HepG2 (cell line): ENCODE measurements around the gene COL18A1. TPM values are rescaled to one million over a fixed set of nuclear protein-coding genes. Genes with fewer than 3 reads are reported as not detected.

Experiments used
- ATAC-seq: fragments of 200-7000 bp; cut with Tn5 transposase; 3 replicates; pipeline ENCODE4 v1.9.1; 2020; ENCODE audit warnings: mild to moderate bottlenecking, moderate library complexity
- BruUV-seq: library from RNA; stranded (reverse); fragments of 400-500 nt; replicated peaks from 2 replicates; lab custom pipeline; 2021; lab: Mats Ljungman, UMichigan
- CTCF ChIA-PET: fragments of 300-600 bp; formaldehyde crosslinking; extraction: SDS; loops from one replicate; lab custom pipeline; 2021; ENCODE audit warnings: low total read pairs, inconsistent platforms, low intra/inter-chr PET ratio; lab: Yijun Ruan, JAX
- POLR2A ChIA-PET: fragments of 350-600 bp; sonication (Branson Sonifier 250); formaldehyde crosslinking; loops from one replicate; lab custom pipeline; 2020; ENCODE audit warnings: antibody characterized with exemption, inconsistent platforms; lab: Yijun Ruan, JAX
- DNase-seq: peaks from one replicate; pipeline ENCODE4 v3.0.0-alpha.2; 2015; ENCODE audit warnings: low spot score
- FAIRE-seq: peaks from 3 replicates; lab custom pipeline; 2011; peaks lifted over from hg19 to GRCh38; lab: Jason Lieb, UNC
- H2AFZ ChIP-seq: one replicate; pipeline ENCODE4 v1.6.1; 2011; ENCODE audit warnings: low read length, inconsistent platforms
- H3K27ac ChIP-seq: fragments of 300-600 bp; 3 replicates; pipeline ENCODE4 v1.8.0; 2011; ENCODE audit warnings: mixed run types, mild to moderate bottlenecking, mixed read lengths, low read length, inconsistent platforms; ENCODE audit not compliant: insufficient read depth; ENCODE audit errors: extremely low read length
- H3K27me3 ChIP-seq, 2 experiments: fragments of 200-600 bp in 1 of 2; 2 replicates in 1 of 2; 3 replicates in 1 of 2; pipeline versions ENCODE4 v1.6.0 to v1.8.0; 2011; ENCODE audit warnings: low read length in 2 of 2, mild to moderate bottlenecking in 2 of 2, moderate library complexity in 2 of 2, inconsistent platforms in 1 of 2; ENCODE audit not compliant: insufficient read depth in 2 of 2, control insufficient read depth in 1 of 2
- H3K36me3 ChIP-seq, 2 experiments: fragments of 200-600 bp in 1 of 2; replicated peaks in 1 of 2; 2 replicates in 1 of 2; 3 replicates in 1 of 2; pipeline versions ENCODE4 v1.5.1 to v1.8.0; 2011; ENCODE audit warnings: low read length in 2 of 2, inconsistent platforms in 1 of 2; ENCODE audit not compliant: insufficient read depth in 2 of 2, control insufficient read depth in 1 of 2
- H3K4me1 ChIP-seq: 2 replicates; pipeline ENCODE4 v1.5.1; 2012; ENCODE audit warnings: low read length, inconsistent platforms; ENCODE audit not compliant: insufficient read depth
- H3K4me2 ChIP-seq: 2 replicates; pipeline ENCODE4 v1.6.0; 2011; ENCODE audit warnings: low read depth, low read length, inconsistent platforms
- H3K4me3 ChIP-seq, 3 experiments: fragments of 200-600 bp in 1 of 3; sonication (generic), shearing (Covaris generic) in 1 of 3; replicated peaks in 1 of 3; 2 replicates each; pipeline ENCODE4 v1.5.1; 2011 to 2016; ENCODE audit warnings: low read length in 3 of 3, inconsistent platforms in 2 of 3, low read depth in 2 of 3, mild to moderate bottlenecking in 2 of 3, control low read depth in 1 of 3, mixed read lengths in 1 of 3; ENCODE audit not compliant: insufficient read depth in 1 of 3
- H3K79me2 ChIP-seq: one replicate; pipeline ENCODE4 v1.6.1; 2011; ENCODE audit warnings: low read length, inconsistent platforms; ENCODE audit not compliant: insufficient read depth
- H3K9ac ChIP-seq: 2 replicates; pipeline ENCODE4 v1.6.0; 2011; ENCODE audit warnings: mild to moderate bottlenecking, low read depth, low read length, inconsistent platforms; ENCODE audit not compliant: insufficient read depth
- H3K9me3 ChIP-seq: 2 replicates; pipeline ENCODE4 v1.5.1; 2012; ENCODE audit warnings: mild to moderate bottlenecking, low read length
- H4K20me1 ChIP-seq: 2 replicates; pipeline ENCODE4 v1.6.0; 2011; ENCODE audit warnings: inconsistent platforms, mild to moderate bottlenecking, low read length, moderate library complexity; ENCODE audit not compliant: insufficient read depth
- FOXC1 ChIP-seq: sonication (generic); formaldehyde crosslinking; IDR thresholded peaks from 2 replicates; pipeline ENCODE4 v1.8.0; 2022; ENCODE audit warnings: mild to moderate bottlenecking, missing genetic modification reagents, borderline replicate concordance
- HOXD1 ChIP-seq: sonication (generic); formaldehyde crosslinking; IDR thresholded peaks from 2 replicates; pipeline ENCODE4 v1.5.0; 2020; ENCODE audit warnings: missing genetic modification reagents
- MBNL3 ChIP-seq: fragments of 250-450 bp; sonication (Bioruptor Pico); conservative IDR thresholded peaks from 2 replicates; pipeline ENCODE4 v1.8.0; 2022; ENCODE audit warnings: mild to moderate bottlenecking, inconsistent platforms
- MYC ChIP-seq: sonication (generic); formaldehyde crosslinking; IDR thresholded peaks from 2 replicates; pipeline ENCODE4 v1.9.0; 2021; ENCODE audit warnings: missing genetic modification reagents, borderline replicate concordance
- POLR2AphosphoS5 ChIP-seq: IDR thresholded peaks from 2 replicates; pipeline ENCODE4 v1.6.1; 2012; ENCODE audit warnings: low read depth, low read length
- SALL1 ChIP-seq: sonication (generic); formaldehyde crosslinking; IDR thresholded peaks from 2 replicates; pipeline ENCODE4 v1.8.0; 2022; ENCODE audit warnings: mild to moderate bottlenecking, missing genetic modification reagents
- ZNF136 ChIP-seq: sonication (generic); formaldehyde crosslinking; IDR thresholded peaks from 2 replicates; pipeline ENCODE4 v1.8.1; 2022; ENCODE audit warnings: low read depth, mild to moderate bottlenecking, moderate library complexity, missing genetic modification reagents
- ZNF230 ChIP-seq: sonication (generic); formaldehyde crosslinking; IDR thresholded peaks from 2 replicates; pipeline ENCODE4 v1.4.0; 2020; ENCODE audit warnings: mild to moderate bottlenecking, missing genetic modification reagents
- ZNF256 ChIP-seq: sonication (generic); formaldehyde crosslinking; conservative IDR thresholded peaks from 2 replicates; pipeline ENCODE4 v1.4.0; 2020; ENCODE audit warnings: missing genetic modification reagents
- ZNF337 ChIP-seq: sonication (generic); formaldehyde crosslinking; IDR thresholded peaks from 2 replicates; pipeline ENCODE4 v1.5.1; 2020; ENCODE audit warnings: missing genetic modification reagents, low read depth, mild to moderate bottlenecking, borderline replicate concordance
- ZNF468 ChIP-seq: sonication (generic); formaldehyde crosslinking; IDR thresholded peaks from 2 replicates; pipeline ENCODE4 v1.8.0; 2022; ENCODE audit warnings: mild to moderate bottlenecking, moderate library complexity, missing genetic modification reagents
- ZNF768 ChIP-seq: sonication (generic); formaldehyde crosslinking; IDR thresholded peaks from 2 replicates; pipeline ENCODE4 v1.4.0; 2020; ENCODE audit warnings: missing genetic modification reagents
- ZNF839 ChIP-seq: sonication (generic); formaldehyde crosslinking; IDR thresholded peaks from 2 replicates; pipeline ENCODE4 v1.4.0; 2020; ENCODE audit warnings: missing genetic modification reagents, mild to moderate bottlenecking, borderline replicate concordance
- ZSCAN12 ChIP-seq: sonication (generic); formaldehyde crosslinking; IDR thresholded peaks from 2 replicates; pipeline ENCODE4 v1.9.0; 2021; ENCODE audit warnings: mild to moderate bottlenecking, missing genetic modification reagents
- WGBS: methylation state at CpG from one replicate; pipeline ENCODE4 v1.1.6; 2017; ENCODE audit warnings: low lambda C conversion rate; 5-methylcytosine and 5-hydroxymethylcytosine counted together
- in situ Hi-C: cut with HindIII; loops from 2 replicates; pipeline ENCODE4 v1.10.0; 2017; ENCODE audit warnings: low pct_unique_long_range_greater_than_20kb; ENCODE audit not compliant: extremely low pct_ligation_motif_present
- intact Hi-C: fragments of 100-400 bp; cut with micrococcal nuclease; formaldehyde crosslinking; loops from one replicate; pipeline ENCODE4 v1.10.0; 2022; ENCODE audit not compliant: unreplicated experiment
- polyA plus RNA-seq, 8 experiments: library from polyadenylated mRNA; depleted of rRNA in 3 of 8; stranded (reverse) in 7 of 8; unstranded in 1 of 8; fragments of >200 nt; fragmentation: Illumina TruSeq in 4 of 8; extraction: Trizol in 4 of 8; gene quantifications; 2 replicates each; pipeline versions ENCODE4 v1.2.1 to v1.2.3, GENCODE V29; 2011 to 2016; ENCODE audit warnings: low read depth in 4 of 8, missing spikeins in 1 of 8, mixed read lengths in 1 of 8; ENCODE audit not compliant: insufficient read depth in 1 of 8
- total RNA-seq, 5 experiments: library from RNA; depleted of rRNA; stranded (reverse); fragments of >200 nt; fragmentation: Illumina TruSeq; extraction: Trizol; gene quantifications; 2 replicates each; pipeline ENCODE4 v1.2.3, GENCODE V29; 2016; ENCODE audit warnings: low read depth in 1 of 5
- TF ChIP-seq, protein P1 (sequence below): sonication (generic); formaldehyde crosslinking; IDR thresholded peaks from 2 replicates; pipeline ENCODE4 v1.5.1; 2020; ENCODE audit warnings: mild to moderate bottlenecking, missing genetic modification reagents, moderate library complexity
- TF ChIP-seq, protein P2 (sequence below): sonication (generic); formaldehyde crosslinking; IDR thresholded peaks from 2 replicates; pipeline ENCODE4 v1.8.0; 2022; ENCODE audit warnings: missing genetic modification reagents, mild to moderate bottlenecking, moderate library complexity, borderline replicate concordance
- TF ChIP-seq, protein P3 (sequence below): sonication (generic); formaldehyde crosslinking; conservative IDR thresholded peaks from 2 replicates; pipeline ENCODE4 v1.8.0; 2022; ENCODE audit warnings: low read depth, missing genetic modification reagents

Gene COL18A1
- total and polyA plus RNA-seq, 2 of the 13 experiments (the other 11 are each of a cell fraction or from before 2014, with no cell fraction given) = 79.0 to 102 TPM

DNA sequence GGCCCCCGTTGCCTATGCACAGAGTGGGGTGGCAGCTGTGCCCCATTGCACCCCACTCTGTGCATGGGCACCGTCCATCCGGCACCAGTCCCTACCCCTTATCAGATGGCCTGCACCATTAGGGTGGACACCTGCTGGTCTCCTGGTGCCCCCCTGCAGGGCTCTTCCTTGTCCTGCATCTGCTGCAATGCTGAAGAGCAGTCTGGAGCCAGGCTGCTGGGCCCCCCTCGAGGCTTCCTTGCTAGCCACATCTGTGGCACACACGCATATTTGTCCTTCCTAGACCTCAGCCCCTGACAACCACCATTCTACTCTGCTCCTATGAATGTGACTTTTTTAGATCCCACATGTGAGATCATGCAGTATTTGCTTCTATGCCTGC lies 56.4 kb downstream of the COL18A1 start:
- H3K79me2 ChIP-seq = peaks cover 25% of the 10 kb centered on the region
- ATAC-seq (no peak), FAIRE-seq (no peak), DNase-seq (no peak)
- 87% methylated on average over 5 of the region's 5 CpGs for WGBS
- in situ Hi-C loops (no loop called here), intact Hi-C loops (no loop called here)
- H3K36me3 ChIP-seq = peaks cover 5 to 17% of the 10 kb centered on the region in 2 experiments; a peak in 4 of 5 replicates
- no peak overlapping the region; the same call in 1 of the 2 replicates for H3K4me2 ChIP-seq
- no peaks in the 10 kb centered on the region for H3K27me3 ChIP-seq
- H3K9me3 ChIP-seq = peaks cover 15% of the 10 kb centered on the region
- no TSS peak for BruUV-seq
- peak overlapping the region; percentile 64 for H3K27ac ChIP-seq
- H3K4me3 ChIP-seq = no peak overlapping the region
- H2AFZ ChIP-seq = no peak overlapping the region
- ChIA-PET POLR2A (interaction anchor here (0.9 to 1.7 kb wide), 2 partner anchors 9 to 10 kb away, joined by 6 to 13 read pairs; no protein-coding TSS in a partner anchor), CTCF (no interaction called here)
- no peak overlapping the region for H3K9ac ChIP-seq
- H4K20me1 ChIP-seq = no peaks in the 10 kb centered on the region
- H3K4me1 ChIP-seq = peaks cover 58% of the 10 kb centered on the region
- 0 out of 2 replicates have a peak, but pooled peaks have one; percentile 24 for TF ChIP-seq ZNF768 (CRISPR knock-in tag)
- TF ChIP-seq, protein P1, sequence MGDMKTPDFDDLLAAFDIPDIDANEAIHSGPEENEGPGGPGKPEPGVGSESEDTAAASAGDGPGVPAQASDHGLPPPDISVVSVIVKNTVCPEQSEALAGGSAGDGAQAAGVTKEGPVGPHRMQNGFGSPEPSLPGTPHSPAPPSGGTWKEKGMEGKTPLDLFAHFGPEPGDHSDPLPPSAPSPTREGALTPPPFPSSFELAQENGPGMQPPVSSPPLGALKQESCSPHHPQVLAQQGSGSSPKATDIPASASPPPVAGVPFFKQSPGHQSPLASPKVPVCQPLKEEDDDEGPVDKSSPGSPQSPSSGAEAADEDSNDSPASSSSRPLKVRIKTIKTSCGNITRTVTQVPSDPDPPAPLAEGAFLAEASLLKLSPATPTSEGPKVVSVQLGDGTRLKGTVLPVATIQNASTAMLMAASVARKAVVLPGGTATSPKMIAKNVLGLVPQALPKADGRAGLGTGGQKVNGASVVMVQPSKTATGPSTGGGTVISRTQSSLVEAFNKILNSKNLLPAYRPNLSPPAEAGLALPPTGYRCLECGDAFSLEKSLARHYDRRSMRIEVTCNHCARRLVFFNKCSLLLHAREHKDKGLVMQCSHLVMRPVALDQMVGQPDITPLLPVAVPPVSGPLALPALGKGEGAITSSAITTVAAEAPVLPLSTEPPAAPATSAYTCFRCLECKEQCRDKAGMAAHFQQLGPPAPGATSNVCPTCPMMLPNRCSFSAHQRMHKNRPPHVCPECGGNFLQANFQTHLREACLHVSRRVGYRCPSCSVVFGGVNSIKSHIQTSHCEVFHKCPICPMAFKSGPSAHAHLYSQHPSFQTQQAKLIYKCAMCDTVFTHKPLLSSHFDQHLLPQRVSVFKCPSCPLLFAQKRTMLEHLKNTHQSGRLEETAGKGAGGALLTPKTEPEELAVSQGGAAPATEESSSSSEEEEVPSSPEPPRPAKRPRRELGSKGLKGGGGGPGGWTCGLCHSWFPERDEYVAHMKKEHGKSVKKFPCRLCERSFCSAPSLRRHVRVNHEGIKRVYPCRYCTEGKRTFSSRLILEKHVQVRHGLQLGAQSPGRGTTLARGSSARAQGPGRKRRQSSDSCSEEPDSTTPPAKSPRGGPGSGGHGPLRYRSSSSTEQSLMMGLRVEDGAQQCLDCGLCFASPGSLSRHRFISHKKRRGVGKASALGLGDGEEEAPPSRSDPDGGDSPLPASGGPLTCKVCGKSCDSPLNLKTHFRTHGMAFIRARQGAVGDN (CRISPR knock-in tag) = peak; percentile 44
- TF ChIP-seq ZNF337 (CRISPR knock-in tag) = 0 out of 2 replicates have a peak, but pooled peaks have one; percentile 71
- TF ChIP-seq ZSCAN12 = no peak
- no peak for TF ChIP-seq POLR2AphosphoS5
- TF ChIP-seq ZNF230 (CRISPR knock-in tag) = no peak
- no peak for TF ChIP-seq HOXD1 (CRISPR knock-in tag)
- TF ChIP-seq, protein P2, sequence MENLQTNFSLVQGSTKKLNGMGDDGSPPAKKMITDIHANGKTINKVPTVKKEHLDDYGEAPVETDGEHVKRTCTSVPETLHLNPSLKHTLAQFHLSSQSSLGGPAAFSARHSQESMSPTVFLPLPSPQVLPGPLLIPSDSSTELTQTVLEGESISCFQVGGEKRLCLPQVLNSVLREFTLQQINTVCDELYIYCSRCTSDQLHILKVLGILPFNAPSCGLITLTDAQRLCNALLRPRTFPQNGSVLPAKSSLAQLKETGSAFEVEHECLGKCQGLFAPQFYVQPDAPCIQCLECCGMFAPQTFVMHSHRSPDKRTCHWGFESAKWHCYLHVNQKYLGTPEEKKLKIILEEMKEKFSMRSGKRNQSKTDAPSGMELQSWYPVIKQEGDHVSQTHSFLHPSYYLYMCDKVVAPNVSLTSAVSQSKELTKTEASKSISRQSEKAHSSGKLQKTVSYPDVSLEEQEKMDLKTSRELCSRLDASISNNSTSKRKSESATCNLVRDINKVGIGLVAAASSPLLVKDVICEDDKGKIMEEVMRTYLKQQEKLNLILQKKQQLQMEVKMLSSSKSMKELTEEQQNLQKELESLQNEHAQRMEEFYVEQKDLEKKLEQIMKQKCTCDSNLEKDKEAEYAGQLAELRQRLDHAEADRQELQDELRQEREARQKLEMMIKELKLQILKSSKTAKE (CRISPR knock-in tag) = no peak
- TF ChIP-seq ZNF839 (CRISPR knock-in tag) = 0 out of 2 replicates have a peak, but pooled peaks have one; percentile 33
- TF ChIP-seq SALL1 (CRISPR knock-in tag) = no peak
- TF ChIP-seq MBNL3 (CRISPR knock-in tag) = no peak
- no peak for TF ChIP-seq ZNF136 (CRISPR knock-in tag)
- no peak for TF ChIP-seq ZNF256 (CRISPR knock-in tag)
- TF ChIP-seq MYC (CRISPR knock-in tag) = no peak
- no peak for TF ChIP-seq FOXC1 (CRISPR knock-in tag)
- TF ChIP-seq, protein P3, sequence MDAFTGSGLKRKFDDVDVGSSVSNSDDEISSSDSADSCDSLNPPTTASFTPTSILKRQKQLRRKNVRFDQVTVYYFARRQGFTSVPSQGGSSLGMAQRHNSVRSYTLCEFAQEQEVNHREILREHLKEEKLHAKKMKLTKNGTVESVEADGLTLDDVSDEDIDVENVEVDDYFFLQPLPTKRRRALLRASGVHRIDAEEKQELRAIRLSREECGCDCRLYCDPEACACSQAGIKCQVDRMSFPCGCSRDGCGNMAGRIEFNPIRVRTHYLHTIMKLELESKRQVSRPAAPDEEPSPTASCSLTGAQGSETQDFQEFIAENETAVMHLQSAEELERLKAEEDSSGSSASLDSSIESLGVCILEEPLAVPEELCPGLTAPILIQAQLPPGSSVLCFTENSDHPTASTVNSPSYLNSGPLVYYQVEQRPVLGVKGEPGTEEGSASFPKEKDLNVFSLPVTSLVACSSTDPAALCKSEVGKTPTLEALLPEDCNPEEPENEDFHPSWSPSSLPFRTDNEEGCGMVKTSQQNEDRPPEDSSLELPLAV (CRISPR knock-in tag) = no peak
- no peak for TF ChIP-seq ZNF468
